Caco-2 (cell line): Measurements from ENCODE around the gene XRCC2. TPM values are rescaled to one million over a fixed set of nuclear protein-coding genes. Genes with fewer than 3 reads are reported as not detected.

Source experiments
- BruUV-seq: library from RNA; stranded (reverse); fragments of 400-500 nt; replicated peaks from 2 replicates; lab custom pipeline; 2021; lab: Mats Ljungman, UMichigan
- CTCF ChIA-PET: fragments of 300-600 bp; sonication (Branson Sonifier 250); formaldehyde crosslinking; loops from one replicate; lab custom pipeline; 2022; ENCODE audit warnings: antibody characterized with exemption; lab: Charles Lee
- POLR2A ChIA-PET: fragments of 300-600 bp; sonication (Branson Sonifier 250); formaldehyde crosslinking; loops from one replicate; lab custom pipeline; 2022; ENCODE audit warnings: antibody characterized with exemption; lab: Charles Lee
- DNase-seq, 2 experiments: peaks; one replicate each; pipeline versions ENCODE4 v3.0.0 to v3.0.0-alpha.2; 2020 to 2022
- H3K27me3 ChIP-seq: replicated peaks from 2 replicates; pipeline ENCODE4 v1.6.0; 2011; ENCODE audit warnings: low read length; ENCODE audit not compliant: control insufficient read depth, insufficient read depth
- H3K36me3 ChIP-seq: 2 replicates; pipeline ENCODE4 v1.5.1; 2011; ENCODE audit warnings: low read length; ENCODE audit not compliant: control insufficient read depth, insufficient read depth
- H3K4me1 ChIP-seq: fragments of 250-450 bp; sonication (Bioruptor Pico); 2 replicates; pipeline ENCODE4 v1.5.1; 2020; ENCODE audit warnings: mild to moderate bottlenecking
- H3K4me3 ChIP-seq: 2 replicates; pipeline ENCODE4 v1.5.1; 2011; ENCODE audit warnings: low read depth, mild to moderate bottlenecking, control low read depth, low read length
- H3K9me3 ChIP-seq: fragments of 250-450 bp; sonication (Bioruptor Pico); 2 replicates; pipeline ENCODE4 v1.5.1; 2020; ENCODE audit warnings: mild to moderate bottlenecking, moderate library complexity
- H3K27ac Mint-ChIP-seq: one replicate; pipeline ENCODE4 v1.8.0; 2022; ENCODE audit warnings: mixed read lengths; ENCODE audit not compliant: unreplicated experiment
- H3K27me3 Mint-ChIP-seq: one replicate; pipeline ENCODE4 v1.8.0; 2022; ENCODE audit warnings: mixed read lengths; ENCODE audit not compliant: insufficient read depth, unreplicated experiment
- H3K36me3 Mint-ChIP-seq: one replicate; pipeline ENCODE4 v1.8.0; 2022; ENCODE audit warnings: mild to moderate bottlenecking, mixed read lengths; ENCODE audit not compliant: insufficient read depth, unreplicated experiment
- H3K4me1 Mint-ChIP-seq: one replicate; pipeline ENCODE4 v1.8.0; 2022; ENCODE audit warnings: low read depth, mixed read lengths; ENCODE audit not compliant: unreplicated experiment
- H3K4me3 Mint-ChIP-seq: one replicate; pipeline ENCODE4 v1.8.0; 2022; ENCODE audit warnings: mild to moderate bottlenecking, moderate library complexity, mixed read lengths; ENCODE audit not compliant: unreplicated experiment
- H3K9me3 Mint-ChIP-seq: one replicate; pipeline ENCODE4 v1.8.0; 2022; ENCODE audit warnings: mixed read lengths; ENCODE audit not compliant: unreplicated experiment
- intact Hi-C: fragments of 100-400 bp; cut with micrococcal nuclease; formaldehyde crosslinking; loops from one replicate; pipeline ENCODE4 v1.10.0; 2022; ENCODE audit not compliant: unreplicated experiment
- total RNA-seq: library from RNA; stranded (reverse); gene quantifications from 2 replicates; pipeline ENCODE4 v1.2.3, GENCODE V29; 2022
- TF ChIP-seq, protein P1 (sequence below), 2 experiments: fragments of 200-600 bp in 1 of 2; IDR thresholded peaks; 1 replicate in 1 of 2; 2 replicates in 1 of 2; pipeline versions ENCODE4 v1.5.1 to v1.8.0; 2011 to 2022; ENCODE audit warnings: antibody characterized with exemption in 1 of 2, control low read depth in 1 of 2, inconsistent platforms in 1 of 2, low read depth in 1 of 2, low read length in 1 of 2, mild to moderate bottlenecking in 1 of 2, moderate library complexity in 1 of 2; ENCODE audit not compliant: insufficient read depth in 1 of 2, severe bottlenecking in 1 of 2, unreplicated experiment in 1 of 2

Gene XRCC2
- total RNA-seq, 1 experiment from 2014 or later: 18.5 TPM

DNA sequence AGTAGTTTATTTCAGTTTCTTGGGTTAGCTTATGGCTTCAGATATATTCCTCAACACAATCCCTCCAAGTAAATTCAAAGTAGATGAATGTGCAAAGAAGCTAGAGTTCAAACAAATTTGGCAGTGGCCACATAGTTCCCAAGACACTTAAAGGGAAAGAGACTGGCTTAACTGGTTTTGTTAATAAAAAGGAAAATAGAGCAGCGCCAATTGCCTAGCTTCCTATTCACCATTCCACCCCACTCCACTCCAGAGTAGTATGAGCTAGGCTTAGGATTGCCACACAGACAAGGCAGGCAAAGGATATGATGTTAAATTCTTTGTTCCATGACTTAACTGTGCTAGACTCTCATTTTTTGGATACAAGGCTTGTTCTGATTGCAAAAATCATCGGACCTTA, 2.0 kb downstream of the XRCC2 start:
- H3K9me3 ChIP-seq: no peaks in the 10 kb centered on the region
- H3K9me3 Mint-ChIP-seq: no peaks in the 10 kb centered on the region
- BruUV-seq: no TSS peak
- peaks cover 12% of the 10 kb centered on the region; the same call in 1 of the 2 replicates for H3K4me1 ChIP-seq
- H3K36me3 ChIP-seq: no peaks in the 10 kb centered on the region
- peaks cover 7% of the 10 kb centered on the region for H3K4me1 Mint-ChIP-seq
- no peaks in the 10 kb centered on the region for H3K27me3 Mint-ChIP-seq
- intact Hi-C loops: loop anchor here (2.0 kb wide), 1 partner anchor 85 kb away; the partner anchor contains the start of gene ACTR3B
- H3K36me3 Mint-ChIP-seq: peaks cover 33% of the 10 kb centered on the region
- TF ChIP-seq, protein P1, sequence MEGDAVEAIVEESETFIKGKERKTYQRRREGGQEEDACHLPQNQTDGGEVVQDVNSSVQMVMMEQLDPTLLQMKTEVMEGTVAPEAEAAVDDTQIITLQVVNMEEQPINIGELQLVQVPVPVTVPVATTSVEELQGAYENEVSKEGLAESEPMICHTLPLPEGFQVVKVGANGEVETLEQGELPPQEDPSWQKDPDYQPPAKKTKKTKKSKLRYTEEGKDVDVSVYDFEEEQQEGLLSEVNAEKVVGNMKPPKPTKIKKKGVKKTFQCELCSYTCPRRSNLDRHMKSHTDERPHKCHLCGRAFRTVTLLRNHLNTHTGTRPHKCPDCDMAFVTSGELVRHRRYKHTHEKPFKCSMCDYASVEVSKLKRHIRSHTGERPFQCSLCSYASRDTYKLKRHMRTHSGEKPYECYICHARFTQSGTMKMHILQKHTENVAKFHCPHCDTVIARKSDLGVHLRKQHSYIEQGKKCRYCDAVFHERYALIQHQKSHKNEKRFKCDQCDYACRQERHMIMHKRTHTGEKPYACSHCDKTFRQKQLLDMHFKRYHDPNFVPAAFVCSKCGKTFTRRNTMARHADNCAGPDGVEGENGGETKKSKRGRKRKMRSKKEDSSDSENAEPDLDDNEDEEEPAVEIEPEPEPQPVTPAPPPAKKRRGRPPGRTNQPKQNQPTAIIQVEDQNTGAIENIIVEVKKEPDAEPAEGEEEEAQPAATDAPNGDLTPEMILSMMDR (IDR thresholded peaks at IDR 0.05; ENCODE audit: insufficient read depth in 1 of 2, low read depth in 1 of 2, low read length in 1 of 2, severe bottlenecking in 1 of 2, unreplicated experiment in 1 of 2): no peak
- H3K4me3 Mint-ChIP-seq: no peak overlapping the region
- ChIA-PET POLR2A (no interaction called here), CTCF (no interaction called here)
- no peaks in the 10 kb centered on the region for H3K27me3 ChIP-seq
- DNase-seq: no peak
- H3K27ac Mint-ChIP-seq: no peak overlapping the region
- no peak overlapping the region for H3K4me3 ChIP-seq

GRCh38 chr7:152672626-152673025, 3.3 kb downstream of the XRCC2 start:
- Mint-ChIP-seq H3K9me3 (no peaks in the 10 kb centered on the region), H3K27me3 (no peaks in the 10 kb centered on the region), H3K36me3 (peaks cover 39% of the 10 kb centered on the region), H3K4me3 (no peak overlapping the region), H3K4me1 (peaks cover 7% of the 10 kb centered on the region), H3K27ac (no peak overlapping the region)
- no peaks in the 10 kb centered on the region for H3K36me3 ChIP-seq
- TF ChIP-seq, protein P1 (IDR thresholded peaks at IDR 0.05; ENCODE audit: insufficient read depth in 1 of 2, low read depth in 1 of 2, low read length in 1 of 2, severe bottlenecking in 1 of 2, unreplicated experiment in 1 of 2): no peak
- no TSS peak for BruUV-seq
- ChIA-PET POLR2A (no interaction called here), CTCF (no interaction called here)
- H3K27me3 ChIP-seq: no peaks in the 10 kb centered on the region
- DNase-seq: no peak
- no peak overlapping the region for H3K4me3 ChIP-seq
- no peaks in the 10 kb centered on the region for H3K9me3 ChIP-seq
- intact Hi-C loops: no loop called here
- peaks cover 12% of the 10 kb centered on the region; the same call in 1 of the 2 replicates for H3K4me1 ChIP-seq

- H3K27me3 Mint-ChIP-seq: no peaks in the 10 kb centered on the region
- Histone ChIP-seq H3K4me3 (no peak overlapping the region), H3K9me3 (no peaks in the 10 kb centered on the region), H3K4me1 (peaks cover 11% of the 10 kb centered on the region), H3K36me3 (no peaks in the 10 kb centered on the region), H3K27me3 (no peaks in the 10 kb centered on the region)
- H3K4me3 Mint-ChIP-seq: no peak overlapping the region
- ChIA-PET CTCF (no interaction called here), POLR2A (no interaction called here)
- no peak for DNase-seq
- TF ChIP-seq, protein P1 (IDR thresholded peaks at IDR 0.05; ENCODE audit: insufficient read depth in 1 of 2, low read depth in 1 of 2, low read length in 1 of 2, severe bottlenecking in 1 of 2, unreplicated experiment in 1 of 2): no peak
- no peaks in the 10 kb centered on the region for H3K9me3 Mint-ChIP-seq
- intact Hi-C loops: no loop called here
- peaks cover 25% of the 10 kb centered on the region for H3K36me3 Mint-ChIP-seq
- peaks cover 4% of the 10 kb centered on the region for H3K4me1 Mint-ChIP-seq
- no peak overlapping the region for H3K27ac Mint-ChIP-seq
- BruUV-seq: no TSS peak
Measured at GRCh38 chr7:152669758-152670157, 6.2 kb downstream of the XRCC2 start.
